NCI-H1092 treated with DMSO at 0.1 percent for 48 hours (cell line): ENCODE measurements around the gene POLR1C.
"Not testable (repeated sequence)": the region's sequence is repeated elsewhere in the genome, so short reads cannot be mapped to it uniquely, and the experiment has no call there.

ENCODE experiments used
- DNase-seq: peaks from one replicate; lab custom pipeline; 2025; lab: John Stamatoyannopoulos, UW

The POLR1C gene

GRCh38 chr6:43516697-43517504, at the start of gene POLR1C, which contains the start of gene YIPF3:
TSS of gene POLR1C (plus strand) at chr6:43517089. CDS start at chr6:43517110, 21 bp downstream.
TSS of gene YIPF3 (minus strand) at chr6:43516926. CDS start at chr6:43516807, 119 bp downstream.
- peak; percentile 99 for DNase-seq

GRCh38 chr6:43467265-43467664, 49.6 kb upstream of the POLR1C start:
- not testable (repeated sequence) for DNase-seq

- no peak for DNase-seq
Measured at GRCh38 chr6:43467752-43468151, 49.1 kb upstream of the POLR1C start.

GRCh38 chr6:43468240-43468639, 48.6 kb upstream of the POLR1C start:
- DNase-seq: no peak

GRCh38 chr6:43468748-43469681, 47.9 kb upstream of the POLR1C start:
- no peak for DNase-seq

GRCh38 chr6:43469947-43470346, 46.9 kb upstream of the POLR1C start:
- DNase-seq: no peak

- DNase-seq: no peak
Measured at GRCh38 chr6:43471399-43471798, 45.5 kb upstream of the POLR1C start.

GRCh38 chr6:43472515-43472914, 44.4 kb upstream of the POLR1C start:
- no peak for DNase-seq

- no peak for DNase-seq
Measured at GRCh38 chr6:43475516-43475915, 41.4 kb upstream of the POLR1C start.

GRCh38 chr6:43476746-43477145, 40.1 kb upstream of the POLR1C start:
- peak; percentile 43 for DNase-seq

- DNase-seq: peak; percentile 97
Measured at GRCh38 chr6:43477235-43478007, 39.5 kb upstream of the POLR1C start, which contains the start of gene TJAP1. TSS of gene TJAP1 (plus strand) at chr6:43477570. CDS start at chr6:43499002, 21,432 bp downstream.

- DNase-seq: no peak
Measured at GRCh38 chr6:43478008-43478372, 38.9 kb upstream of the POLR1C start.

GRCh38 chr6:43481075-43481474, 35.8 kb upstream of the POLR1C start:
- DNase-seq: no peak

- DNase-seq: no peak
Measured at GRCh38 chr6:43481591-43482236, 35.2 kb upstream of the POLR1C start.

- no peak for DNase-seq
Measured at GRCh38 chr6:43488667-43489276, 28.1 kb upstream of the POLR1C start.

- DNase-seq: no peak
Measured at GRCh38 chr6:43489277-43490072, 27.4 kb upstream of the POLR1C start.

GRCh38 chr6:43490523-43490939, 26.4 kb upstream of the POLR1C start:
- DNase-seq: no peak

- peak; percentile 84 for DNase-seq
Measured at GRCh38 chr6:43491750-43492661, 24.9 kb upstream of the POLR1C start.

GRCh38 chr6:43492673-43493072, 24.2 kb upstream of the POLR1C start:
- DNase-seq: peak; percentile 29
